ENCODE results near the gene PAPOLB. TPM values are rescaled to one million over a fixed set of nuclear protein-coding genes. Genes with fewer than 3 reads are reported as not detected.

The PAPOLB gene
- total and polyA plus RNA-seq, 2 of the 8 experiments (the other 6 are each of a cell fraction or from before 2014, with no cell fraction given), result 0.02 to 0.15 TPM

- no peak overlapping the region for H2BK20ac ChIP-seq (ENCODE audit: low read length)
- H4K20me1 ChIP-seq (replicated peaks in 1 of 2; ENCODE audit: control insufficient read depth in 1 of 2, insufficient read depth in 2 of 2, low read length in 2 of 2), result no peaks in the 10 kb centered on the region
- H3K14ac ChIP-seq (ENCODE audit: insufficient read length), result no peak overlapping the region
- no peaks in the 10 kb centered on the region for H3K79me1 ChIP-seq (ENCODE audit: low read depth, low read length)
- no peak overlapping the region for H4K5ac ChIP-seq (ENCODE audit: insufficient read length, low read depth, low read length)
- DNase-seq (ENCODE audit: low read depth in 1 of 2, low spot score in 2 of 2) (no peak), FAIRE-seq (no peak)
- no peaks in the 10 kb centered on the region for H3K27me3 ChIP-seq (replicated peaks in 1 of 4; ENCODE audit: control insufficient read depth in 3 of 4, extremely low read depth in 1 of 4, insufficient read depth in 3 of 4, low read length in 3 of 4)
- H3K4me3 ChIP-seq (ENCODE audit: extremely low read depth in 1 of 4, insufficient read depth in 2 of 4, low read depth in 3 of 4, low read length in 4 of 4), result no peak overlapping the region
- no peak overlapping the region for H4K91ac ChIP-seq (replicated peaks; ENCODE audit: insufficient read length, low read length)
- no peak overlapping the region for H2AK5ac ChIP-seq (ENCODE audit: low read depth, low read length)
- no peak overlapping the region for H3K18ac ChIP-seq (ENCODE audit: extremely low read depth, low read length)
- no peak overlapping the region for H3K9ac ChIP-seq (replicated peaks in 1 of 4; ENCODE audit: extremely low read depth in 1 of 4, low read depth in 3 of 4, low read length in 3 of 4)
- H3K56ac ChIP-seq (replicated peaks; ENCODE audit: insufficient read length, low read depth, low read length), result no peak overlapping the region
- H3K4me1 ChIP-seq (replicated peaks in 1 of 4; ENCODE audit: control insufficient read depth in 3 of 4, insufficient read depth in 4 of 4, low read length in 3 of 4), result no peaks in the 10 kb centered on the region
- H3K9me3 ChIP-seq (ENCODE audit: insufficient read depth in 2 of 2, low read depth in 1 of 2, low read length in 1 of 2), result peaks cover 12 to 15% of the 10 kb centered on the region in 2 experiments; a peak in 2 of 4 replicates
- no peak overlapping the region for H2BK12ac ChIP-seq (ENCODE audit: low read depth, low read length)
- H2BK120ac ChIP-seq (replicated peaks; ENCODE audit: low read depth, low read length), result no peak overlapping the region
- H3K4ac ChIP-seq (replicated peaks; ENCODE audit: insufficient read length, low read depth, low read length), result no peak overlapping the region
- H4K8ac ChIP-seq (ENCODE audit: extremely low read depth, insufficient read depth, low read length), result peak overlapping the region; percentile 25; the same call in 1 of the 2 replicates
- H3K23ac ChIP-seq (ENCODE audit: insufficient read length), result no peak overlapping the region
- H3K79me2 ChIP-seq (ENCODE audit: control insufficient read depth in 1 of 2, insufficient read depth in 2 of 2, low read length in 2 of 2), result no peaks in the 10 kb centered on the region
- no peak overlapping the region for H2AFZ ChIP-seq (ENCODE audit: low read length)
- H2BK5ac ChIP-seq (ENCODE audit: low read depth, low read length), result no peak overlapping the region
- H3K4me2 ChIP-seq (ENCODE audit: insufficient read depth in 1 of 2, low read depth in 2 of 2, low read length in 2 of 2), result no peak overlapping the region
- no peaks in the 10 kb centered on the region for H3K36me3 ChIP-seq (ENCODE audit: control insufficient read depth in 2 of 4, insufficient read depth in 4 of 4, low read length in 3 of 4)
- ChIA-PET POLR2A (ENCODE audit: partially characterized antibody) (no interaction called here), CTCF (ENCODE audit: partially characterized antibody) (no interaction called here)
- H3K23me2 ChIP-seq (ENCODE audit: low read depth, low read length), result peaks cover 2% of the 10 kb centered on the region; the same call in 1 of the 2 replicates
- H2BK15ac ChIP-seq (ENCODE audit: low read length), result no peak overlapping the region
- H3K27ac ChIP-seq (ENCODE audit: low read depth, low read length), result no peak overlapping the region
- TF ChIP-seq CHD1 (IDR thresholded peaks at IDR 0.05; ENCODE audit: low read depth, low read length) (no peak), ZNF274 (IDR thresholded peaks at IDR 0.05; ENCODE audit: borderline replicate concordance, extremely low read depth, low read length) (no peak), ATF2 (IDR thresholded peaks at IDR 0.05; ENCODE audit: low read length) (no peak), HDAC6 (IDR thresholded peaks at IDR 0.05; ENCODE audit: low read depth, low read length) (no peak), JUN (IDR thresholded peaks at IDR 0.05; ENCODE audit: low read depth, low read length) (no peak), SIX5 (IDR thresholded peaks at IDR 0.05; ENCODE audit: low read depth, low read length) (no peak), KDM5A (IDR thresholded peaks at IDR 0.05; ENCODE audit: low read length) (no peak), POLR2A (IDR thresholded peaks at IDR 0.05; ENCODE audit: control extremely low read depth in 1 of 2, low read depth in 2 of 2, low read length in 2 of 2) (no peak), RNF2 (IDR thresholded peaks at IDR 0.05; ENCODE audit: borderline replicate concordance, low read depth, low read length, missing control alignments, poor library complexity, severe bottlenecking) (no peak), CBX8 (IDR thresholded peaks at IDR 0.05; ENCODE audit: borderline replicate concordance, low read depth, low read length) (no peak), BRCA1 (IDR thresholded peaks at IDR 0.05; ENCODE audit: low read depth, low read length) (no peak), JUND (IDR thresholded peaks at IDR 0.05; ENCODE audit: low read length) (no peak), EZH2 (IDR thresholded peaks at IDR 0.05; ENCODE audit: low read depth, low read length, severe bottlenecking) (no peak), EGR1 (IDR thresholded peaks at IDR 0.05; ENCODE audit: borderline replicate concordance, low read depth, low read length) (no peak), SIRT6 (IDR thresholded peaks at IDR 0.05; ENCODE audit: low read length) (no peak)
Measured at GRCh38 chr7:4904346-4904745, 42.5 kb upstream of the PAPOLB start.

Data from H1 (cell line).